Activated CD8-positive, alpha-beta memory T cell treated with anti-CD3 and anti-CD28 coated beads, Interleukin-2, amount 50 U/mL, for 24 hours (primary cell): ENCODE measurements around the gene SEMA7A.
"Not testable (repeated sequence)": the region's sequence is repeated elsewhere in the genome, so short reads cannot be mapped to it uniquely, and the experiment has no call there.

Experiments used
- DNase-seq: peaks from one replicate; pipeline ENCODE4 v3.0.0-alpha.2; 2020; ENCODE audit errors: extremely low read depth

Gene SEMA7A

DNA sequence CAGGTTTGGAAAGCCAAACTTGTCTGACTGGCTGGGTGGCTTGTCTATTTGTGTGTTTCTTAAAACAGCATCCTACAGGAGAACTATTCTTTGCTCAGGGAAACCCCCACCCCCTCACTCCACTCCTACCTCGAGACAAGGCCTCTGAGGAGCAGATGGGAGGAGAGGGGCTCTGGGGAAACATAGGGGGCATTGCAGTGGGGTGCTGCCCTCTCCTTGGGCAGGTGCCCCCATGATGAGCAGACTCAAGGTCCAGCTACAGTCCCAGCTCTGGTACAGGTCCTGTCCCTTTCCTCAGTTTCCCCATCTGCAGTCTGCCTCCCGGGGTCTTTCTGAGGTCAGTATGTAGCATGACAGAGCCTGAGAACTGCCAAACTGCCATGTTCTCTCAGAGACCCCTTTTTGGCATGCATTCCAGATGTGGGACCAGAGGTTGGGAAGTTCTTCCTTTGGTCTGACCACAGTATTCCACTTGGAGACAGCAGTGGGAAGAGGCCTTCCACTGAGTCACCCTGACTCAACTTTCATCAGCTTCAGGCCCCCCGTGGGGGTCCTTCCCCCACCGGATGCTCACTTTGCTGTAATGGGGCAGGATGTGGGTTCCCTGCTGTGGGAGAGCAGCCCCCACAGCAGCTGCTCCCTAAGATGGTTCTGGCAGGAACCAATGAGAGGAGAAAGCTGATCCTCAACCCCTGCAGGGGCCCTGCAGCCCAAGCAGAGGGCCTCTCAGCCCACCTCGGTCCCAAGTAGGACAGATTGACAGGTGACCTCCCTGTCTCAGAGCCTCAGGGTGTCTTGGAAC is 34.0 kb downstream of the SEMA7A start:
- no peak for DNase-seq

DNA sequence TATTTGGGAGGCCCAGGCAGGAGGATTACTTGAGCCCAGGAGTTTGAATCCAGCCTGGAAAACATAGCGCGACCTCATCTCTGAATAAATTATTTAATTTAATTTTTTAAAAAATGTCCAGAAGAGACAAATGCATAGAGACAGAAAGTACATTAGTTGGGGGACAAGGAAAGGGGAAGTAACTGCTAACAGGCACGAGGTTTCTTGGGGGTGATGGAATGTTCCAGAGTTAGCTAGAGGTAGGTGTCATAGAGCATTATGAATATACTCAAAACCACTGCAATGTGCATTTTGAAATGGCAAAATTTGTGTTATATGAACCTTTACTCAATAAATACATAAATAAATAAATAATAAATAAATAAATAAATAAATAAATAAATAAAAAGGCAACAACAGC is 34.7 kb downstream of the SEMA7A start:
- no peak for DNase-seq

DNA sequence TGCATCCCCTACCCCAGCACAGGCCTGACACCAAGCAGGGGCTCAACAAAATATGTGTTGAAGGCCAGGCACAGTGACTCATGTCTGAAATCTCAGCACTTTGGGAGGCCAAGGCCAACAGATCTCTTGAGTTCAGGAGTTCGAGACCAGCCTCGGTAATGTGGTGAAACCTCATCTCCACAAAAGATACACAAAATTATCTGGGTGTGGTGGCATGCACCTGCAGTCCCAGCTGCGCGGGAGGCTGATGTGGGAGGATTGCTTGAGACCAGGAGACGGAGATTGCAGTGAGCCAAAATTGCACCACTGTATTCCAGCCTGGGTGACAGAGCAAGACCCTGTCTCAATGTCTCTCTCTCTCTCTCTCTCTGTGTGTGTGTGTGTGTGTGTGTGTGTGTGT is 35.6 kb downstream of the SEMA7A start:
- no peak for DNase-seq

DNA sequence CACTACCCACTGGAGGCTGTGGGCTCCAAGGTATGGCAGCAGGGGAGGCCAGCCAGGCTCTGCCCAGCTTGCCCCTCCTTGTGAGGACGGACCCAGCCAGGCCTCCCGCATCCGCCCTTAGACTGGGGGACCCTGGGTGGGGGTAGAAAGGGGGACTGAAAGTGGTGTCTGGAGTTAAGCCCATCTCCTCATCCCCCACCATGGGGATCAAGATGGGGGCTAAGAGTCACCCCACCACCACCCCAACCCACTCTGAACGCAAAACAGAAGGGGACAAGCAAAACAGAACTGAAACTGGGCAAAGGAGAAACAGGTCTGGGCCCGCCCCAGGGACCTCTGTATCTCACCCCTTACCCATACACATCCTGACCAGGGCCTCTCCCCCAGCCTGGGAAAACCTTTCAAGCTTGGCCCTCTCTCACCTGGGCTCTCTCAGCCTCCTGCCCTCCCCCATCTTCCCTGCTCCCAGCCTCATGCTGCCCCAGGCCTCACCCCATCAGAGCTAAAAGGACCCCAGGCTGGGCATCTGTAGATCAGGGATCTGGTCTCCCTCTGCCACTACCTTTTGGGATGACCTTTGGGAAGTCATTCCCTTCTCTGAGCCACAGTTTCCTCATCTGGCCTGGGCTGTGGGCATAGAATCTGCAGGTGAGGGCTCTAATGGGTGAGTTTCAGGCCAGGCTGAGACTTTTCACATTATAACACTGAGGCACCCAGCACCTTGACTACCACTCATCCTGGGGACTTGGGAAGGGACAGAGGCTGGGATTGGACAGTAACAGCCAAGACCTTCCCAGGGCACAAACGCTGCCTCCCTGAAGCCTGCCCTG is 36.3 kb downstream of the SEMA7A start:
- no peak for DNase-seq

DNA sequence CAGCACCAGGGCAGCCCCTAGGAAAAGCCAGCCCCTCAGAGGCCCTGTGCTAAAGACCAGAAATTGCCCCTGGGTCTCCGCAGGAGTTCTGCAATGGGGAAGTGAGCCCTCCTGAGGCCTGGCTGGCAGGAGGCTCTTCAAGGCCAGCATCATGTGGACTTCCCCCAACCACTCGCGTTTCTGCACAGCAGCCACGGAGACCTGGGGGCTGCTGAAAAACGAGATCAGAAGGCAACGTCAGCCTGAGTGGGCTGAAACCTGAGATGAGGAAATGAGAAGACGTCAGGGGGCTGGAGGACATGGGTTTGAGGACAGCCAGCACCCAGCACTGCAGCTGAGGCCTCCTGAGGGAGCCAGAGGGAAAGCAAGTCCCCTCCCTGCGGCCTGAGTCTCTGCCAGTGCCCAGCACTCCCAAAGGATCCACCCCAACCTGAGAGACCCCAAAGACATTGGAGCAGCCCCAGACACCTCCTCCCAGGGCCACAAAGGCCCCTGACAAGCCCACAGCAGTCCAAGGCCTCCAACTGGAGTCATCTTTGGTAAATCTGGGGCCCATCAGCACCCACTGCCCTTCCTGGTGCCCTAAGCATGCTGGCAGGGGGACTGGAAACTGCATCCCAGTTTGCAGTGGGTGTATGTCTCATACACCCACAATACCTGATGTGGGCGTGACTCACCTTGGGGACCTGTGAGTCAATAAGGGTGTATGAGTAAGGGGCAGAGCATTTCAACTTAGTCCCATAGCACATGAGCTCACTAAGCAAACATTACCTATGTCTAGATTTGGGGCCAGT is 37.1 kb downstream of the SEMA7A start:
- DNase-seq = no peak

DNA sequence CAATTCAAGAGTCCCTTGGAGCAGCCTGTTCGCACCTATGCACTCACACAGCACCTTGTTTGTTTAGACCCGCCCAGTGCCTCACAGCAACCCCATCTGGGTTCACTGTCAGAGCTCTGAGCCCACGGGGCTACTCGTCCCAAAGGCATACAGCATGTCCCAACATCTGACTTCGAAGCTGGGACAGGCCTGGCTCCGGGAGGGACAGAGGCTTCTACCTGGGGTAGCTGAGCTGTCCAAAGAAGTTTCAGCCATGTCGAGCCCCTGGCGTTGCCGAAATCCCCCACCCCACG is 37.7 kb downstream of the SEMA7A start:
- DNase-seq = no peak

DNA sequence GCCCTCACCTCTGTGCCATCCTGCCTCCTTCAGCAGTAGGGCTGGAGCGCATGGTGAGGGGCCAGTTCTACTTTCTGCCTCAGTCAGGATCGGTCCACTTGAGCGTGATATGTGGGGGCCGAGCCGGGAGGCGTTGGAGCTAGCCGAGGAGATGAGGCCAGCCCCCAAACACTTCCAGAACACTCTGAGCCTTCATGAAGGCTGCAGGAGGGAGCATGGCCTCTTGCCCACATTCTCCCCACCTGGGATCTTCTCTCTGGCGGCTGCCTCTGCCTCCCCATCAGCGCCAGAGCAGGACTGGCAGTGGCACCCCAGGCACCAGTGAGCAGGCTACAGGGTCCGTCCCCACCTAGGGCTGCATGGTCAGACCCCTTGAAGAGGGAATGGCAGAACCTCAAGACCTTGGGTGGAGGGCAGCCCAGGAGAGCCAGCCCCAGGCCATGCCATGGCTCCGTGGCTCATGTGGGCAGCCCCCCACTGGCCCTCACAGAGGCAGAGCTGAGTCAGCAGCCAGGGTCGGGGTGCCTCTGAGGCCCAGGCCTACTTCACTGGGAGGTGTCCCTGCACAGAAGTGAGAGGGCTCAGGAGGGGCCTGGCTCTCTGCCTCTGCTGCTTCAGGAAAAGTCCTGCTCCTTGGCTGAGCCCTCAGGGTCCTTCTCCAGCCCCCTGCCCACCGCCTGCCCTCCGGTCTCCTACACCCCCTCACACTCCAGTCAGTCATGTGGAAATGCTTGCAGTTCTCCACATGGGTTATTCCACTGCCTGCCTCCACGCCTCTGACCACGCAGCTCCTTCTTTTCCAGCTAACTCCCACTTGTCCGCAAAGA is 38.2 kb downstream of the SEMA7A start:
- DNase-seq = no peak

DNA sequence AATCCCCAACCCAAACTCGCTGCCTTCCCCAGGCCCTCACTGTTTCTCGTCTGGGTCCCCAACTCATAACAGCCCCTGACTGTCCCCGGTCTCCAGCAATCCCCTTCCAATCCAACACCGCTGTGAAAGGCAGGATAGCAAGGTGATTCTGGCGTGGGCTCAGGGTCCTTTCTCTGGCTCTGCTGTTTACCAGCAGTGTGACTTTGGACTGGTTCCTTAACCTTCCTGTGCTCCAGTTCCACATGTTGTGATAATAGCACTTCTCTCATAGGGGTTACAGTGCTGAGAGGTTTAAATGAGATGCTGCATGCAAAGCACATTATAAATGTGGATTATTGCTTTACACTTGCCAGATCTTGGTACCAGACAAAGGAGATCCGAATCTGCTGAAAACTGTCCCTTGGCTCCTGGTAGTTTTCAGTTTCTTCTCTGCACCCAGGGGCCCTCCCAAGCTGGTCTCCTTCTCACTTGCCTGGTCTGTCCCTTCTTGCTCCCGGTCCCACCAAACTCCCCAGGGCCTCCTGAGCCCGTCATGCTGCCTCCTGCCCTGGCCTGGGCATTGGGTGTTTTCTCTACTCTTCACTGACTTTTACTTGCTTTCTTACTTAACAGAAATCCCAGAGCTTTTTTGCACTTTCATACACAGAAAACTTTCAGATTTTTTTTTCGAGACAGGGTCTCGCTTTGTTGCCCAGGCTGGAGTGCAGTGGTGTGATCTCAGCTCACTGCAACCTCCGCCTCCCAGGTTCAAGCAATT is 39.5 kb downstream of the SEMA7A start:
- no peak for DNase-seq

DNA sequence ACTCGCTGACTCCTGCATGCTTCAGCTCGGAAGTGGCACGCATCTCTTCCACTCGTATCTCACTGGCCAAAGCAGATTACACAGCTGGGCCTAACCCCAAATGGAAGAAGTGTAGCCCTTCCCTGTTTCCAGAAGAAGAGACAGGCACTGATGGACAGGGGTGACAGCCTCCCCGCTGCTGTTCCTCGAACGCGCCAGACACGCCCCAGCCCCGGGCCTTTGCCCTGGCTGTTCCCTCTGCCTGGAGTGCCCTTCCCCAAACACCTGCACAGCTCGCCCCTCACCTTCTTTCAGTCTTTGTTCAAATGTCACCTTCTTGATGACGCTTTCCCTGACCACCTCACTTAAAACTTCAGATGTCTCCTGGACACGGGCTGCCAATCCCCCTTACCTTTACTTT is 40.3 kb downstream of the SEMA7A start:
- DNase-seq = no peak

DNA sequence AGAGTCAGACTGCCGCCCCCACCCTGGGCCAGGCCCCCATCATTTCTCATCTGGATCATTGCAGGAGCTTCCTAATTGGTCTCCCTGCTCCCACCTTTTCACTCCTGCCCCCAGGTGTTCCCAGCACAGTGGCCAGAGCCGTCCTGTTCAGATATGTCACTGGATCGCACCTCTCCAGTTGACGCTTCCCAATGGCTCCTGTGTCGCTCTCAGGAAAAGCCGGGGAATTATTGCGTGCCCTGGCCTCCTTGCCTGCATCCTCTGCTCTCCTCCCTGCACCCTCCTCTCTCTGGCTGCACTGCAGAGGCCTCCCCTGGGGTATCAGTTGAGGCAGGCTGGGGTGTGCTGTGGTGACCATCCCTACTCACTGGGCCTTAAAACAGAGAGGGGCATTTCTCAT is 40.9 kb downstream of the SEMA7A start:
- no peak for DNase-seq

DNA sequence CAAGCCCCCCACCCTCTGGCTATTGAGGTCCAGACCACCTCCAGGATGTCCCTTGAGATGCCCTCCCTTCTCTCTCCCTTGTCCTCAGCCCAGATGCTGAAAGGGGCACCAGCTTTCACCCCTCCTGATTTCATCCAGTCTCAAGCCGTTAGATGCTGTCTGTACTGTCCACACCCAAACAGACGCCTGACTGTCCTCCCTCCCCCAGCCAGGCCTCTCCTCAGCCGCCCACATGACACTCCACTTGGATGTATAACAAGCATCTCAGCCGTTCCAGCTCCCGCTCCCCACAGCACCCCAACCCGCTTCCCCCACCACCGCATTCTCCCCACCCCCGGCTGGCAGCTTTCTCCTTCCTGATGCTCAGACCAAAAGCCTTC is 41.3 kb downstream of the SEMA7A start:
- DNase-seq = no peak

DNA sequence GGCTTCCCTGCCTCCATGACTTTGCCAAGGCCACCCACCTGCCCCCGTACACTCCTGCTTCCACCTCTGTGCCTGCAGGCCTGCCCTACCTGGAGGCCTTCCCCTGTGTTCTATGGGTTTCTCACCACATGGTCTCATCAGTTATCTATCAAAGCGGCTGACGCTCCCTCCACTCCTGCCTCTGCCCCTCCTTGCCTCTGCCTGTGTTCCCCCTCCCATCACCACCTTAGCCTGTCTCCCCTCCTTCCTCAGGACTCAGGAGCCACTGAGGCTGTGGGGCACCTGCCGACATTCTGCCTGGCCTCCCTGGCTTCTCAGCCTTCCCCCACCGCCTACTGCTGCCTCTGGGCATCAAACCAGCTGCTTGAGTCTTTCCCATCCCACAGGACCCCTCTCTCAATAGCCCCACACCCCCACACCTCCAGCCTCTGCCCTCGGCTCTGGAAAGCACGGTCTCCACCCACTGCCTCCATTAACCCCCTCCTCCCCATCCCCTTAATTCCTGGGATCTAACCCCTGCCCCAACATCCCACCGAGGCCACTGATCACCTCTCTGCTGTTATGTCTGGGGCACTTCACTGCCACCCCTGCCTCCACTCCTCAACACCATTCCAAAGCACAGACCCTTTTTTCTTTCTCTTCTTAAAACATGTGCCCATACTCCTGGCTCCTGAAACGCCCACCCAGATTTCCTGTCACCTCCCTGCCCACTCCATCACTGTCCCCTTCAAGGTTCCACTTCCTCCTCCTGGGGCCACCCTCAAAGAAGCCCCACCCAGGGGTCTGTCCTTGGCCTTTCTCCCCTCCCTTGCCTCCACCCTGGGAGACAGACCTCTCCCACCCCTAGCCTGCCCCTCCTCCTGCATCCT is 41.9 kb downstream of the SEMA7A start:
- DNase-seq = no peak

DNA sequence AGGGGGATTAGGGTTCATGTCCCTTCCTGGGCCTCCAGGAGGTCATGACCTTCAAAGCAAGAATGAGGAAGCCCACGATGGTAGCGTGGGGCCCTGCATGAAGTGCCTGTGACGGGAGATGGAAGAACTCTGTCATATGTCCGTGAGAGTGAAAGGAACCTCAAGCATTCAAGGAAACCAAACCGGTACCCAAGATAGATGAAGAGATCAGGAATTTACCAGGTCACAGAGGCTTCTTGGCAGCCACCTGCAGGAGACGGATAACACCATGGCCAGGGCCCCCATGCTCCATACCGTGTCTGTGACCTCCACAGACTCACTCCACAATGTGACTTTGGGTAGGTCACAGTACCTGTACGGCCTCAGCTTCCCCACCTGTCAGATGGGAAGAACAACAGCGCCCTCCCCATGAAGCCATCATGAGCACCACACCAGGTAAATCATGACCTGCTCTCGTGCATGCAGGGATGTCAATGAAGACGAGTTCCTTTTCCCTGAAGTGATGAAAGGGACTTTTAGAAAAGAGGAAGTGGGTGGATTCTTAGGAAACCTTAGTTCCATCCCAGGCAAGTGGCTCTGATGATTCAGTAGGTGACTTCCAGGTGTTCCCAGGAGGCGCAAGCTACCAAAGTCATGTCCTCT is 43.0 kb downstream of the SEMA7A start:
- DNase-seq = no peak

DNA sequence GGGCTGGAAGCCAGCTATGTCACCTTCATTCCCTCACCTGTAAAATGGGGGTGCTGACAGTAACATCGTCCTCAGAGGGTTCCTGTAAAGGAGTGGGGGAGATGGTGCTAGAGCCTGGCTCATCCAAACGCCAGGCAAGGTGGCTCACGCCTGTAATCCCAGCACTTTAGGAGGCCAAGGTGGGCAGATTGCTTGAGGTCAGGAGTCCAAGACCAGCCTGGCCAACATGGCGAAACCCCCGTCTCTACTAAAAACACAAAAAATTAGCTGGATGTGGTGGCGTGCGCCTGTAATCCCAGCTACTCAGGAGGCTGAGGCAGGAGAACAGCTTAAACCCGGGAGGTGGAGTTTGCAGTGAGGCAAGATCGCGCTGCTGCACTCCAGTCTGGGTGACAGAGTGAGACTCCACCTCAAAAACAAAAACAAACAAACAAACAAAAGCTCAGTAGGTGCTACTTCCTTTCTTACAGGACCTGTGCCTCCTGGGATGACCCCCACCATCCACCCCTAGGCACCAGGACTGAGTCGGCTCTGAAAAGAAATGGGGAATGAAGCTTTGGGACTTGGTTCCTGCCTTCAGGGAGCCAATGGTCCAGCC is 43.6 kb downstream of the SEMA7A start:
- not testable (repeated sequence) for DNase-seq

DNA sequence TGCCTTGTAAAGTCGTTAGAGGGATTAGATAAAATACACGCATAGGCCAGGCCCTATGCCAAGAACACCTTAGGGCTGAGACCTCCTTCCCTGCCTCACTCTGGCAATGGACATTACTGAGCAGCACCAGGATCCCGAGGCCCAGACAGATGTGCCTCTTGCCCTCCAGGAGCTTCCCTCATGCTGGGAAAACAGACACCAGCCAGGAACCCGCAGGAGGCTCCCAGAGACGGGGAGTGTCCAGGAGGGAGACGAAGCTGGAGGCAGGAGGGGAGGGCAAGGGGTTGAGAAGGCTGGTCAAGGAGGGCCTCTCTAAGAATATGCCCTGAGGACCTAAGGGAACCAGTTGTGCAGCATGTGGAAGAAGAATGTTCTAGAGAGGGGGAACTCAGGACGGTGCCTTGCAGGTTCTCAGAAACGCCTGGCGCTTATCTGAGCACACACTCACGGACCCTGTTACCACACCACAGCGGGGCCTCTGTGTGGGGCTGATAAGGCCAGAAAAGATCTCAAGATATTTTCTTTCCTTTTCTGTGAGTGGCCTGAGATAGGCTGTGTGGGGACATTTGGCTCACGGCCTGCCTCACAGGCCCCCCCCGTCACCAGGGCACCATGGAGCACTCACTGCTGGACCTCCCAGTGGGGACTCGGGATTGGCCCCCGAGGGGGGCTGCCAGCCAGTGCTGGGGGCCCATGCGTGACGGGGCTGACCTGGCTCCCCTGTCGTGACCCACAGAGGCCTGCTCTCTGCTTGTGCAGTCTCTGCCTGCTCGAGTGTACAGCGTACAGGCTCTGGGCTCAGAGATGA is 44.3 kb downstream of the SEMA7A start:
- DNase-seq = no peak

DNA sequence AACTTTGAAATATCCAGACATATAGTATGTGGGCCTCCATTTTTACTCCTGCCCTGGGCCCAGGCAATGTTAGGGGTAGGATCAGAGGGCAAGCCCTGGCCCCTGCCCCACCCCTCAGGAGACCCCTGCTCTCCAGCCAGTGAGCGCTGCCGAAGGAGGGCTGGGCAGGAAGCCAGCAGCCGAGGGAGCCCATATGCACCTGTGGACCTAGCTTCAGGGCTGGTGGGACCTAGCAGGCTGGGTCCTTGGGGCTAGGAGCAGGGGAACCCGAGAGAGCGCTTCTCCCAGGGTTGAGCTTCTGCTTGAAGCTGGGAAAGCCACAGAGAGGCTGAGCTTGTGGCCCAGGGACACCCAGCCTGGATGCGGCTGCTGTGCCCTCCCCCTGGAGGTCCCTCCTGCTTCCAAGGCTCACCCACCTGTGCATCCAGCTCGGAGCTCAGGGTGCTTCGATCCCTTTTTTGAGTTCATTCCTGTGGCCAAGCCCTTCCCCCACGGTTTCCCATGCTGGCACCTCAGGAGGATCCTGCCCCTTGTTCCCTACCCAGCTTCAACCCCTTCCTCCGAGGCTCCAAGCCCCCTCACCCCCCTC is 45.3 kb downstream of the SEMA7A start:
- no peak for DNase-seq

DNA sequence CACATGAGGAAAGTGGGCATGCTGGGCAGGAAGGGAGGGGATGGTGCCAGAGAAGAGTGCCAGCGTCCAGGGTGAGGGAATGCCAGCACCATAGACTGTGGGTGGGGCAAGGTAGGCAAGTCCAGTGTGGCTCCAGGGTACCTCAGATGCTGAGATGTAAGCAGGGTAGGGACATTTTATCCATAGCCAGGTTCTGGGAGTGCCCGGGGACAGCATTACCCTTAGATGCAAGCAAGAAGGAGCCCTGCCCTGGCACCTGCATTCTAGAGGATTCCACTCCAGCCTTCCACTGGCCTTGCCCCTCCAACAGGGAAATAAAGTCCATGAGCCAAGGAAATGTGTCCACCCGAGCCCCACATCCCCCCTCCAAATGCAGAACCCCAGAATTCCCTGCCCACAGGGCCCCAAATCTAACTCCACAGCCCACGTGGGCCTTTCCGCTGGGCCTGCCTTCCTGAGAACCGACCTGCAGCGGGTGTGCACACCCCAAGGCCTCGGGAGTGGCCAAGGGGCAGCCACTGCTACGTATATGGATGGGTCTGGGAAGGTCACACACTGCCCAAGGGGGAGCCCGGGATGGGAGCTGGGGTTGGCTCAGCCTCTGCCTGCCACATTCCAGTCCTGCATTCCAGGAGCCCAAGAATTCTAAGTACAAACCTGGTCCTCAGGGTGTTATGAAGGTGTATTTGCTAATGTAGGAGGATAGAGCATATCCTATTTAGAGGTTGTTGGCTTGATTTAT is 46.0 kb downstream of the SEMA7A start:
- no peak for DNase-seq
